ENCODE data around the gene OXSR1.
"Not testable (repeated sequence)": the region's sequence is repeated elsewhere in the genome, so short reads cannot be mapped to it uniquely, and the experiment has no call there.

OXSR1 gene

GRCh38 chr3:38128303-38128655 is 37.1 kb upstream of the OXSR1 start:
- no peak for DNase-seq

GRCh38 chr3:38129058-38129457 is 36.3 kb upstream of the OXSR1 start:
- no peak for DNase-seq

- DNase-seq = no peak
Measured at GRCh38 chr3:38130631-38131065, 34.7 kb upstream of the OXSR1 start.

- no peak for DNase-seq
Measured at GRCh38 chr3:38131621-38132369, 33.5 kb upstream of the OXSR1 start.

GRCh38 chr3:38133209-38133556 is 32.2 kb upstream of the OXSR1 start:
- DNase-seq = no peak

GRCh38 chr3:38133557-38134405 is 31.6 kb upstream of the OXSR1 start:
- no peak for DNase-seq

GRCh38 chr3:38134517-38135143 is 30.7 kb upstream of the OXSR1 start:
- DNase-seq = not testable (repeated sequence)

- DNase-seq = peak; percentile 56
Measured at GRCh38 chr3:38135621-38136277, 29.6 kb upstream of the OXSR1 start.

GRCh38 chr3:38136393-38136776 is 29.0 kb upstream of the OXSR1 start:
- no peak for DNase-seq

GRCh38 chr3:38136777-38137614 is 28.3 kb upstream of the OXSR1 start, which contains the start of gene ACAA1:
ACAA1 (minus strand) TSS chr3:38137127; CDS start chr3:38137035, 92 bp downstream.
- DNase-seq = peak; percentile 94

- peak; percentile 12 for DNase-seq
Measured at GRCh38 chr3:38137615-38138348, 27.6 kb upstream of the OXSR1 start.

- DNase-seq = peak; percentile 81
Measured at GRCh38 chr3:38138349-38139190, 26.8 kb upstream of the OXSR1 start, which contains the start of gene MYD88. MYD88 (plus strand) TSS chr3:38138661; CDS start chr3:38138701, 40 bp downstream.

- no peak for DNase-seq
Measured at GRCh38 chr3:38139191-38139590, 26.1 kb upstream of the OXSR1 start.

GRCh38 chr3:38139652-38140051 is 25.7 kb upstream of the OXSR1 start:
- no peak for DNase-seq

- no peak for DNase-seq
Measured at GRCh38 chr3:38140326-38141172, 24.8 kb upstream of the OXSR1 start.

- DNase-seq = no peak
Measured at GRCh38 chr3:38141173-38141951, 24.0 kb upstream of the OXSR1 start.

- DNase-seq = no peak
Measured at GRCh38 chr3:38141952-38142273, 23.4 kb upstream of the OXSR1 start.

GRCh38 chr3:38142959-38143358 is 22.4 kb upstream of the OXSR1 start:
- DNase-seq = no peak

- no peak for DNase-seq
Measured at GRCh38 chr3:38143511-38143910, 21.8 kb upstream of the OXSR1 start.

Measured in central memory CD4-positive, alpha-beta T cell (primary cell).